DOHH2 (cell line): ENCODE data around the gene AGA.

ENCODE experiments used
- H3F3A ChIP-seq: fragments of 200-600 bp; sonication (generic), shearing (Covaris generic); 2 replicates; pipeline ENCODE4 v1.6.0; 2016; ENCODE audit warnings: antibody characterized with exemption, mild to moderate bottlenecking; ENCODE audit not compliant: control insufficient read depth, insufficient read depth
- H3K27ac ChIP-seq: fragments of 200-600 bp; sonication (generic); 2 replicates; pipeline ENCODE4 v1.5.1; 2014; ENCODE audit warnings: low read depth, mild to moderate bottlenecking, low read length, moderate library complexity
- H3K27me3 ChIP-seq: fragments of 200-600 bp; sonication (generic); 2 replicates; pipeline ENCODE4 v1.6.1; 2014; ENCODE audit warnings: mild to moderate bottlenecking, low read length, mixed read lengths; ENCODE audit not compliant: control insufficient read depth
- H3K36me3 ChIP-seq: fragments of 200-600 bp; sonication (generic); 2 replicates; pipeline ENCODE4 v1.6.1; 2014; ENCODE audit warnings: mild to moderate bottlenecking, low read length, moderate library complexity, mixed read lengths; ENCODE audit not compliant: control insufficient read depth
- H3K4me1 ChIP-seq: fragments of 200-600 bp; sonication (generic); 2 replicates; pipeline ENCODE4 v1.6.1; 2014; ENCODE audit warnings: mild to moderate bottlenecking, low read length, mixed read lengths; ENCODE audit not compliant: control insufficient read depth
- H3K4me2 ChIP-seq: fragments of 200-600 bp; sonication (generic); 2 replicates; pipeline ENCODE4 v1.6.0; 2014; ENCODE audit warnings: mild to moderate bottlenecking, low read length, moderate library complexity
- H3K4me3 ChIP-seq: fragments of 200-600 bp; sonication (generic); 2 replicates; pipeline ENCODE4 v1.5.1; 2014; ENCODE audit warnings: mild to moderate bottlenecking, low read length, mixed read lengths
- H3K79me2 ChIP-seq: fragments of 200-600 bp; sonication (generic); 2 replicates; pipeline ENCODE4 v1.6.1; 2014; ENCODE audit warnings: mild to moderate bottlenecking, low read length, mixed read lengths; ENCODE audit not compliant: control insufficient read depth
- H3K9me2 ChIP-seq: fragments of 200-600 bp; sonication (generic); replicated peaks from 2 replicates; pipeline ENCODE4 v1.6.1; 2014; ENCODE audit warnings: mild to moderate bottlenecking, low read length, mixed read lengths; ENCODE audit not compliant: control insufficient read depth
- H3K9me3 ChIP-seq: fragments of 200-600 bp; sonication (generic); 2 replicates; pipeline ENCODE4 v1.6.1; 2014; ENCODE audit warnings: antibody characterized with exemption, low read length, mixed read lengths; ENCODE audit not compliant: control insufficient read depth, insufficient read depth
- H4K20me1 ChIP-seq: fragments of 200-600 bp; sonication (generic); 2 replicates; pipeline ENCODE4 v1.6.0; 2014; ENCODE audit warnings: low read depth, mild to moderate bottlenecking, antibody characterized with exemption, low read length, moderate library complexity; ENCODE audit not compliant: control insufficient read depth, insufficient read depth
- CTCF ChIP-seq: fragments of 200-600 bp; sonication (generic); IDR thresholded peaks from one replicate; pipeline ENCODE4 v1.5.1; 2014; ENCODE audit warnings: antibody characterized with exemption, mild to moderate bottlenecking, low read depth, low read length; ENCODE audit not compliant: poor library complexity, severe bottlenecking
- EZH2phosphoT487 ChIP-seq: fragments of 200-600 bp; sonication (generic); IDR thresholded peaks from 2 replicates; pipeline ENCODE4 v1.6.1; 2017; ENCODE audit warnings: borderline replicate concordance, mild to moderate bottlenecking, antibody characterized with exemption, low read length, moderate library complexity, mixed read lengths

Gene AGA

GRCh38 chr4:177381762-177382310 lies 60.4 kb downstream of the AGA start:
- Histone ChIP-seq H3K9me3 (no peaks in the 10 kb centered on the region), H3K4me3 (no peak overlapping the region), H4K20me1 (no peaks in the 10 kb centered on the region), H3K4me1 (no peaks in the 10 kb centered on the region), H3K79me2 (no peaks in the 10 kb centered on the region), H3F3A (no peaks in the 10 kb centered on the region), H3K27ac (no peak overlapping the region), H3K36me3 (no peaks in the 10 kb centered on the region), H3K4me2 (no peak overlapping the region), H3K27me3 (peaks cover 3% of the 10 kb centered on the region), H3K9me2 (no peaks in the 10 kb centered on the region)
- TF ChIP-seq EZH2phosphoT487 (no peak), CTCF (no peak)
